GM19467 (cell line): ENCODE measurements around the gene VGLL4.
"Not testable (repeated sequence)": the region's sequence is repeated elsewhere in the genome, so short reads cannot be mapped to it uniquely, and the experiment has no call there.

Experiments used
- ATAC-seq: cut with Tn5 transposase; IDR thresholded peaks from one replicate; pipeline ENCODE4 v1.9.1; 2021; ENCODE audit warnings: mild to moderate bottlenecking, moderate library complexity; ENCODE audit not compliant: unreplicated experiment

Gene VGLL4

DNA sequence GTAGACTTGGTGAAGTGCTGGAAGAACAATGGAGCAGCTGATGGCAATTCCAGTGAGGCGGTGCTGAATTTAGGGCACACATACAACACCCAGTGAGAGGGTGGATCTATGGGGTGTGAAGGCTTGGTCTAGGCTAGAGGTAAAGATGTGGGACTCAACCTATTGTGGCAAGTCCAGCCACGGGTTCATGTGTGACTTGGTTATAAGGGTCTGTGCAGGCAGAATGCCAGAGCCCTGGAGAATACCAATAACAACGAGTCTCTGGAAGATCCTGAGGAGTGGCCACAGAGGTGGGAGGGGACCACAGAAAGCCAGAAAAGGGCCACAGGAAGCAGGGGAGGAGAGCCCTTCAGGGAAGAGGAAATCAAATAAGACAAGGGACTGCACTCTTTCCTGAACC, 55.0 kb downstream of the VGLL4 start:
- ATAC-seq = no peak

GRCh38 chr3:11588338-11588737, 55.4 kb downstream of the VGLL4 start:
- ATAC-seq = no peak

DNA sequence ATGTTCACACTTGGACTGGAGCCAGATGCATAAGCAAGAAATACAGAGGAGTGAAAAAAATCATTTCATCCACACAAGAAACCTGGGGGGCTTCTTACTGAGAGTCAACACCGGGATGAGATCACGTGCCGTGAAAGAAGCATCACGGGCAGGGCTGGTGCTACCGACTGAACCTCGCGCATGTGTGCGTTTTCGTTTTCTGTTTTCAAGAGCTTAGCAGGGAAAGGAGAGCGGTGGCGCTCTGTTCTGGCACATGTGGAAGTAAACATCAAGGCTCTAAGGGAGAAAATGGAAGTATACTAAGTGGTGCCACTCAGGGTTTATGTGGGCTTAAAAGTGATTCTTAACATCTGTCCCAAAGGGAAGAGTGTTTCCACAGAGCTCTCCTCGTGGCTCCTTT, 55.9 kb downstream of the VGLL4 start:
- no peak for ATAC-seq

GRCh38 chr3:11584570-11584969, 59.1 kb downstream of the VGLL4 start:
- ATAC-seq = no peak

GRCh38 chr3:11583638-11584046, 60.1 kb downstream of the VGLL4 start:
- no peak for ATAC-seq

DNA sequence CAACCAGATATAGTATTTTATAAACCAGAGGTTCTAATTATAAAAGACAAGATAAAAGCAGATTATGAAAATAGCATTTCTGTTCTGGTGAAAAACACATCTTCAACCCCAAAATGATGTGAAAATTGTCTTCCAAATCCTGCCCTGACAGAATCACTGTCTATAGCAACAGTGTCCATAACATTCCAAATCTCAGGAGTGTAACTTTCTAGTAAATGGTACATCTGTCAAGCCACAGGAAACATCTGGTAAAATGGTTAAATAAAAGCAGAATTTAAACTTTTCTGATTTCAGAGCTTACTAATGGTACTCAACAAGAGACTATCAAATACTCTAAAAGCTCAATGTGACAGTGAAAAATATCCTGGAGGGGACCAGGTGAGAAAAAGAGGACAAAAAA, 60.5 kb downstream of the VGLL4 start:
- ATAC-seq = no peak

DNA sequence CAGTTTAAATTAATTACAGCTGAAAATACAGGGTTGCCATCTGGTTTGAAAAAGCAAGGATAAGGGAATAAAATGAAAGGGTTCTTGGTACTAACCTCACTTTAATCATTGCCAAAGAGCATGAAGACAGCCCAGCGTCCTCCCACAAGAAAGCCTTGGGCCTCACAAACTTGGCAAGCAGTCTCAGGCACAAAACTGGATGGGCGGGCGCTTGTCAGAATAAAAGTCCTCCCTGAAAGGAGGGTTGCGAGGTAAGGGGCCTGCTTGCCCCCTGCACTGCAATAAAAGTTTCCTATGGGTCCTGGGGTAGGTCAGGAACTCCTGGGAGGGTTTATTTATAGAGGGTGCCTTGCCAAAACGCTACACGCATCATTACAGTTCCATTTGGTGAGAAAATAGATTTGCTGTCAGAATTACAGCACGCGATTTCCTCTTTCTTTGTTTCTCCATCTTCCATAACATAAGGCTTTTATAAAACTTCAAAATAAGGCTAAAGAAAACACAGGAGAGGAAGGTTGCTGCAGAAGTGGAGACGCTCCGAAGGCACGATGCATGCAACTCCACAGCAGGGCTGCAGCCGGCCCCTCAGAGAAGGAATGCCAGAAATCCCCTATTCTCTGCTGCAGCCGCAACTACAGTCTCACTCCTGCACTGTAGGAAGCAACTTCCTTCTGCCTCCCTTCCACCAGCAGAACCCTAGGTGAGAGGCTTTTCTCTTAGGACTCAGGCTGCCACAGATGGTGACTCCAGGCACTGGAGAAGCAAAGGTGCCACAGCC, 61.3 kb downstream of the VGLL4 start:
- no peak for ATAC-seq

- no peak for ATAC-seq
Measured at GRCh38 chr3:11581237-11582190, 62.2 kb downstream of the VGLL4 start.

DNA sequence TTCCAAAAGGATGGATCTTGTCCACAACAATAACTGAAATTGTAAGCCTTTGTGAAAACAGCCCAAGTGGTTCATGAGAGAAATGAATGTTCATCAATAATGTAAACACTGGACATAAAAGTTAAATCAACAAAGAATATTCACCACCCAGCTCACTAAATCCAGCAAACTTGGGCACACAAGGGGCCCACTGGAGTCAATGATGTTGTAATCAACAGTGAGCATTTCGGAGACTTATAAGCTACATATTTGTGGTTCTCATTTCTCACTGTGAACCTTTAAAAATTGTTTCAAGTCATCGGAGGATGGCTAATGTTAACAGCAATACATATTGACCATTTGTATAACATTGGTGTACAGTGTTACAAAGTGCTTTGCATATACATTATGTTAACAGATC, 63.1 kb downstream of the VGLL4 start:
- no peak for ATAC-seq

DNA sequence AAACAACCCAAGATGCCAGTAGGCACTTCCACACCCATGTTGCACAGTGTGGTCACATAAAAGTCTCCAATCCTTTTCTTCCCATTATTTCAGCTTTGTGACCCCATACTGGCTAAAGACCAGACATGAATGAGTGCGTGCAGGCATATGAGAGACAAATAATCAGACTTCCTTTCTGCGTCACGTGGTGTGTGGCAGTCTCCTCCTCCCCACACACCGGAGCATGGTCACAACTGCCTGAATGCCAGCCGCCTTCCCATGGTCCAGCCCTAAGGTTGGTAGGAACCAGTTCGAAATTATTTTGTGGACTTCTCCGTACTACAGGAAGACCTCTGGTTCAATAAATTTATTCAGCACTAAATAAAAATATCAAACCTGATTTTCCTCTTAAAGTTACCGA, 65.5 kb downstream of the VGLL4 start:
- ATAC-seq = no peak

- ATAC-seq = no peak
Measured at GRCh38 chr3:11576453-11576852, 67.3 kb downstream of the VGLL4 start.

GRCh38 chr3:11575677-11576076, 68.0 kb downstream of the VGLL4 start:
- ATAC-seq = no peak

- no peak for ATAC-seq
Measured at GRCh38 chr3:11574981-11575669, 68.6 kb downstream of the VGLL4 start.

DNA sequence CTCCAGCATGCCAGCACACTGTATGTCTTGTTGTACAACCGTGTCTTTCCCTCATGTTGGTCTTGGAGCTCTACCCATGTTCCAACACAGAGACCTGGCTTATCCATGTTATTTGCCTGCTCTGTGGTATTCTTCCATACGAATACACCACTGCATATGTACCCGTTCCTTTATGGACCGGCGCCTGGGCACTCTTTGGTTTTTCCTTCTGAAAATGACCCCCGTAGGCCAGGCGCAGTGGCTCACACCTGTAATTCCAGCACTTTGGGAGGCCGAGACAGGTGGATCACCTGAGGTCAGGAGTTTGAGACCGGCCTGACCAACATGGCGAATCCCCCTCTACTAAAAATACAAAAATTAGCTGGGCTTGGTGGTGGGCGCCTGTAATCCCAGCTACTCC, 71.1 kb downstream of the VGLL4 start:
- ATAC-seq = not testable (repeated sequence)

DNA sequence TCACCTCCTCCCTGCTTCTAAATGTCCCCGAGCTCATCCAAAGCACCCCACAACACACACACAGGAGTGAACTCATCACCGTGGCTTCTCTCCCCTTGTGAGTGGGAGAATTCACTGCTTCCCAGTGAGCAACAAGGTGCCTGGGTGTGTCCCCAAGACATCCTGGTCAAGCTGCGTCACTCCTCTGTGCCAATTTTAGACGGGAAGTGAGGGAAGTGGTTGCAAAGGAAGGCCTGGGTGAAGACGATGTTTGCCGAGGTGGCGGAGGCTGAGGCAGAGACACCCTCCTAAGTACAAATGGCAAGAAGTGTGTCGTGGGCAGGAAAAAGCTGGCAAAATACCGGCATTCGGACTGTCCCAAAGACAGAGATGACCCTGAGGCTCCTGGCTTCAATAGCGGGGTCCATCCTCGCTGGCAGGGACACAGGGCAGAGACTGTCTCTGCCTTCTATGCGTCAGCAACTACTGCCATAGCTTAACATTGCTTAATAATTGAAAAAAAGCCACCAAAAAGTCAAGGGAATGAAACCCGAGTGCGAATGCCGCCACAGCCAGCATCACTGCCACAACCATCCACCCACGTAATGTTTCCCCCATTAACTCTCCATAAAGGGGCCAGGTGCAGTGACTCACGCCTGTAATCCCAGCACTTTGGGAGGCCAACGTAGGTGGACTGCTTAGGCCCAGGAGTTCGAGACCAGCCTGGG, 72.8 kb downstream of the VGLL4 start:
- no peak for ATAC-seq

GRCh38 chr3:11570251-11570650, 73.5 kb downstream of the VGLL4 start:
- no peak for ATAC-seq

- no peak for ATAC-seq
Measured at GRCh38 chr3:11569156-11569741, 74.5 kb downstream of the VGLL4 start.

DNA sequence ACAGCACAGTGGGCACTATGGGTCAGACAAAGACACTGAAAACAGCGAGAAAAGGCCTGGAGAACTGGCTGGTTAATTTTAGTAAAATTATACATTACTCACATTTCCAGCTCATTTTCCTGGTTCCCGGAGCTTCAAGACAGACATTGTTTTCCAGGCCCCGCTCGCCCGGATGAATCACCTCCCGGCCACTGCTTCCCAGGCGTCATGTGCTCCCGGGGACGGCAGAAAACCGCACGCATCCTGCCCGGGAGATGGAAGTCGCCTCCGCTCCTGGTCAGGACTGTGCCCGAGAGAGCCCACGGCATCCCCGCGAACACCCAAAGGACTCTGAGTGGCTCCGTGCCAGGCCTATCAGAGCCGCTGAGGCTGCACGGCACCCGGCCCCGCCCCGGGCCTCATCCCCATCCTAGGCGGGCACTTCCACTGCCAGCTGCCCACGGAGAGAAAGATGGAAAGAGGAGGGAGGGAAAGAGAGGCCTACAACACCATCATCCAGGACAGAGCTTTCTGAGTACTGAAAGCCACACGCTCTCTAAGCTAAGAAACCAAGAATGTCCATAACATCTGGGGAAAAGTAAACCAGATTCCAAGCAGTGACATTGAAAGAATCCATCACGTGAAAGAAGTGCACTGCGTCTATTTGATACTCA, 75.1 kb downstream of the VGLL4 start:
- no peak for ATAC-seq

DNA sequence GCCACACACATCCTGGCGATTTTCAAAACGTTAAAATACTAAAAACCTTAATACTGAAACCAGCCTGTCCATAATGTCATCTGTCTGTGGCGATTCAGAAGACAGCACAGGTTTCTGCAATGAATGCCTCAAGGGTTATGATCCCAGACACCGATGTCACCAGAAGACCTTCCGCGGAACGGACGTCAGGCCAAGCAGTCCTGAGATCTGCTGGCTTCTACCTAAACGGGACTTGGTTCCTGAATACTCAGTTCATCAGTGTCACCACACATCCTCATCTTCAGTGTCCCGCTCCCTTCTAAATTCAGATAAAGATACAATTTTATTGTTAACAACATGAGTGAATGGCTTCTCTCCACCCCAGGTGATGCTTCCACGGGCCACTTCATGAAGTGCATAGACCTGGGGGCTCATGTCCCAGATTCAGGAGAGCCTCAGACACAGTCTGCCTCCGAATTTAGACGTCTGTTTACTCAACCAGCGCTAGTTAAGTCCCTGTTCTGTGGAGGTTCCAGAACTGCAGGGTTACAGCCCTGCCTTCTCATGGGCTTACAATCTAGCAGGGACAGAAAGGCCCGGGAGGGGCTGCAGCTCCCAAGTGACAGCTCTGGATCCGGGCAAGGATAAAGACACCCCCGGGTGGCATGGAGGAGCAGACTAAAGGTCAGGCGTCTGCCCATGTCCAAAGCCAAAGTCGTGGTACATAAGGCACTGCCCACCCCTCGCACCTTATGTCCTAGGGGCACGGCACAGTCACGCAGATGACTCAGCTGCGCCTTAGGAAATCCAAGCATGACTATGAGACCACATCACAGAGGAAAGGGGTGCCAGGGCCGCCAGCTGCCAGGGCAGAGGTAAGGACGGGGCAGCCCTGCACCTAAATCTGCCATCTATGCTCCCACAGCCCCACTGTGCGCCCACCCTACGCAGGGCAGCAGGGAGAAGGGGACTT, 75.9 kb downstream of the VGLL4 start:
- no peak for ATAC-seq
